GM19438 (cell line): ENCODE results near the gene TCF4.

Source experiments
- ATAC-seq: cut with Tn5 transposase; IDR thresholded peaks from one replicate; pipeline ENCODE4 v1.9.1; 2021; ENCODE audit warnings: low read depth; ENCODE audit not compliant: unreplicated experiment

TCF4 gene

GRCh38 chr18:55587418-55588110 is 428 bp downstream of the TCF4 start:
- ATAC-seq, result no peak

GRCh38 chr18:55585920-55586561 is 2.0 kb downstream of the TCF4 start:
- no peak for ATAC-seq

- ATAC-seq, result no peak
These were observed 2.7 kb downstream of the TCF4 start for GRCh38 chr18:55585065-55585919.

GRCh38 chr18:55584201-55584600 is 3.8 kb downstream of the TCF4 start:
- no peak for ATAC-seq

GRCh38 chr18:55582325-55582724 is 5.7 kb downstream of the TCF4 start:
- no peak for ATAC-seq

- ATAC-seq, result no peak
These were observed 8.3 kb downstream of the TCF4 start for GRCh38 chr18:55579501-55580270.

GRCh38 chr18:55577812-55578539 is 10.0 kb downstream of the TCF4 start:
- no peak for ATAC-seq

- ATAC-seq, result no peak
These were observed 12.0 kb downstream of the TCF4 start for GRCh38 chr18:55576001-55576400.

- ATAC-seq, result no peak
These were observed 12.9 kb downstream of the TCF4 start for GRCh38 chr18:55575066-55575465.

GRCh38 chr18:55573386-55573785 is 14.6 kb downstream of the TCF4 start:
- no peak for ATAC-seq

GRCh38 chr18:55570966-55571365 is 17.0 kb downstream of the TCF4 start:
- no peak for ATAC-seq

GRCh38 chr18:55566456-55566935 is 21.5 kb downstream of the TCF4 start:
- no peak for ATAC-seq

- no peak for ATAC-seq
These were observed 28.3 kb downstream of the TCF4 start for GRCh38 chr18:55559739-55560138.

GRCh38 chr18:55557211-55557610 is 30.8 kb downstream of the TCF4 start:
- ATAC-seq, result no peak

GRCh38 chr18:55555395-55556027 is 32.5 kb downstream of the TCF4 start:
- ATAC-seq, result no peak

- no peak for ATAC-seq
These were observed 35.3 kb downstream of the TCF4 start for GRCh38 chr18:55552526-55553189.

- no peak for ATAC-seq
These were observed 36.8 kb downstream of the TCF4 start for GRCh38 chr18:55551227-55551626.

GRCh38 chr18:55550471-55550870 is 37.5 kb downstream of the TCF4 start:
- ATAC-seq, result no peak
